ENCODE measurements around the gene CCNE1. TPM values are rescaled to one million over a fixed set of nuclear protein-coding genes. Genes with fewer than 3 reads are reported as not detected.

Gene CCNE1
- total RNA-seq, 6 donors from 2014 or later: 0.46 to 1.5 (median 0.91) TPM; not detected in 1

- Histone ChIP-seq H3K36me3 (no peaks in the 10 kb centered on the region), H3K27me3 (no peaks in the 10 kb centered on the region), H3K4me1 (no peaks in the 10 kb centered on the region), H3K27ac (no peak overlapping the region), H3K4me3 (no peak overlapping the region), H3K9me3 (no peaks in the 10 kb centered on the region)
- ATAC-seq (ENCODE audit: low FRiP score in 2 of 2): no peak
- no peak for DNase-seq
- 82 to 86% methylated on average over 20 of the region's 20 CpGs for WGBS, 2 donors
- TF ChIP-seq EP300 (IDR thresholded peaks at IDR 0.05) (no peak), POLR2AphosphoS5 (IDR thresholded peaks at IDR 0.05) (no peak), CTCF (IDR thresholded peaks at IDR 0.05) (no peak), POLR2A (IDR thresholded peaks at IDR 0.05) (no peak)
These were observed 44.1 kb downstream of the CCNE1 start for GRCh38 chr19:29855741-29856500.

GRCh38 chr19:29858000-29858596 lies 46.3 kb downstream of the CCNE1 start:
- H3K27me3 ChIP-seq: no peaks in the 10 kb centered on the region
- no peaks in the 10 kb centered on the region for H3K9me3 ChIP-seq
- ATAC-seq (ENCODE audit: low FRiP score in 2 of 2): peak in 1 of 2 donors; percentile 46
- TF ChIP-seq CTCF (IDR thresholded peaks at IDR 0.05) (peak; percentile 29 to 71 (median 48)), POLR2AphosphoS5 (IDR thresholded peaks at IDR 0.05) (no peak), POLR2A (IDR thresholded peaks at IDR 0.05) (no peak), EP300 (IDR thresholded peaks at IDR 0.05) (no peak)
- WGBS, 2 donors: 18% methylated on average over 5 to 9 of the region's 9 CpGs
- no peaks in the 10 kb centered on the region for H3K4me1 ChIP-seq
- H3K36me3 ChIP-seq: no peaks in the 10 kb centered on the region
- no peak overlapping the region for H3K4me3 ChIP-seq
- peak; percentile 40 to 41 for DNase-seq
- H3K27ac ChIP-seq: no peak overlapping the region

GRCh38 chr19:29858621-29859020 lies 46.8 kb downstream of the CCNE1 start:
- H3K27ac ChIP-seq: no peak overlapping the region
- H3K4me1 ChIP-seq: no peaks in the 10 kb centered on the region
- DNase-seq: peak in 1 of 2 donors; percentile 40
- no peak overlapping the region for H3K4me3 ChIP-seq
- no peaks in the 10 kb centered on the region for H3K36me3 ChIP-seq
- no peaks in the 10 kb centered on the region for H3K27me3 ChIP-seq
- TF ChIP-seq CTCF (IDR thresholded peaks at IDR 0.05): no peak
- no peak for TF ChIP-seq POLR2A (IDR thresholded peaks at IDR 0.05)
- no peak for TF ChIP-seq POLR2AphosphoS5 (IDR thresholded peaks at IDR 0.05)
- TF ChIP-seq EP300 (IDR thresholded peaks at IDR 0.05): no peak
- no peaks in the 10 kb centered on the region for H3K9me3 ChIP-seq
- 39 to 44% methylated on average over 10 to 13 of the region's 13 CpGs for WGBS, 2 donors
- no peak for ATAC-seq (ENCODE audit: low FRiP score in 2 of 2)

- Histone ChIP-seq H3K4me1 (no peaks in the 10 kb centered on the region), H3K27me3 (no peaks in the 10 kb centered on the region), H3K4me3 (no peak overlapping the region), H3K36me3 (no peaks in the 10 kb centered on the region), H3K27ac (no peak overlapping the region), H3K9me3 (no peaks in the 10 kb centered on the region)
- 67 to 74% methylated on average over 3 of the region's 3 CpGs for WGBS, 2 donors
- no peak for DNase-seq
- no peak for ATAC-seq (ENCODE audit: low FRiP score in 2 of 2)
- no peak for TF ChIP-seq POLR2AphosphoS5 (IDR thresholded peaks at IDR 0.05)
- TF ChIP-seq POLR2A (IDR thresholded peaks at IDR 0.05): no peak
- TF ChIP-seq EP300 (IDR thresholded peaks at IDR 0.05): no peak
- TF ChIP-seq CTCF (IDR thresholded peaks at IDR 0.05): no peak
These were observed 48.7 kb downstream of the CCNE1 start for GRCh38 chr19:29860492-29860891.
